Smooth muscle cell of the umbilical artery (primary cell): Measurements from ENCODE around the gene ATG14. TPM values are rescaled to one million over a fixed set of nuclear protein-coding genes. Genes with fewer than 3 reads are reported as not detected.

Source experiments
- total RNA-seq: library from RNA; depleted of rRNA; stranded (reverse); fragments of >200 nt; gene quantifications from 2 replicates; pipeline ENCODE4 v1.2.3, GENCODE V29; 2014

ATG14 gene
- 12.8 and 13.1 TPM in 2 replicates for total RNA-seq

GRCh38 chr14:55411426-55412389, at the start of gene ATG14:
Gene ATG14 (minus strand): TSS chr14:55411830. CDS start chr14:55411822, 8 bp downstream.

GRCh38 chr14:55440385-55440784, 28.8 kb upstream of the ATG14 start, which contains the start of gene TBPL2:
Gene TBPL2 (minus strand): TSS chr14:55440616. CDS start chr14:55440449, 167 bp downstream.

Other genes with a start within 250 kb of the ATG14 start
- gene DLGAP5, start 220.2 kb downstream of the ATG14 start, total RNA-seq, result 3.3 and 23.8 TPM in 2 replicates
- 19.9 and 26.3 TPM in 2 replicates for gene FBXO34, start 140.4 kb downstream of the ATG14 start, total RNA-seq
- not detected in 2 replicates for gene TBPL2, start 28.8 kb upstream of the ATG14 start, total RNA-seq
- 158 and 191 TPM in 2 replicates for gene KTN1, start 168.4 kb upstream of the ATG14 start, total RNA-seq